ENCODE results near the gene CYP3A7.
A peak's percentile ranks its signal among the peaks of the same experiment; 100 is the strongest.
"Not testable (repeated sequence)": the region's sequence is repeated elsewhere in the genome, so short reads cannot be mapped to it uniquely, and the experiment has no call there.

Gene CYP3A7

DNA sequence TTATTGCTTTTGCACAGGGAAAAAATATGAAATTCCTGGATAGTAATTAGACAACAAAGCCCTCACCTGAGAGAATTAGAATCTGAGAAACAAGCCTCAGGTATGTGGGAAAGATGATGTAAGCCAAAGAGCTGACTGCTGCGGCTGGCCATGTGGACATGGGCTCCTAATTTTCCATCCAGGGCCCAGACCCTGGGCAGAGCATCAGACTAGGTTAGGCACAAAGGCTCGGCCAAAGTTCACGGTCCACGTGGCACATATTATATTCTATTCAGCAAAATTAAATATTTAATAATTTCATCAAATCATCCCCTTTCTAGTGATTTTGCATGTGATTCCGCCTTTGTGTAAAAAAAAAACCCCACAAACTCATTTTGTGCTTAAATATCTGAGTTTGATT lies 43.9 kb upstream of the CYP3A7 start:
- no peaks in the 10 kb centered on the region for H3K36me3 ChIP-seq (ENCODE audit: control insufficient read depth, insufficient read depth, low read length)
- no peaks in the 10 kb centered on the region; the same call in none of the 2 replicates for H3K27me3 ChIP-seq (replicated peaks; ENCODE audit: control insufficient read depth, insufficient read depth, low read length)
- no peak for TF ChIP-seq CTCF (IDR thresholded peaks at IDR 0.05; ENCODE audit: insufficient read depth, low read length, poor library complexity, severe bottlenecking)

GRCh38 chr7:99773395-99773794 lies 38.4 kb upstream of the CYP3A7 start:
- not testable (repeated sequence) for H3K36me3 ChIP-seq (ENCODE audit: control insufficient read depth, insufficient read depth, low read length); H3K4me3 ChIP-seq (replicated peaks; ENCODE audit: low read depth, low read length); H3K27me3 ChIP-seq (replicated peaks; ENCODE audit: control insufficient read depth, insufficient read depth, low read length); DNase-seq (ENCODE audit: extremely low read depth, insufficient read length)

More for the DNA sequence above, 43.9 kb upstream of the CYP3A7 start:
- no peak for DNase-seq (ENCODE audit: extremely low read depth, insufficient read length)
- H3K4me3 ChIP-seq (replicated peaks; ENCODE audit: low read depth, low read length): no peak overlapping the region

DNA sequence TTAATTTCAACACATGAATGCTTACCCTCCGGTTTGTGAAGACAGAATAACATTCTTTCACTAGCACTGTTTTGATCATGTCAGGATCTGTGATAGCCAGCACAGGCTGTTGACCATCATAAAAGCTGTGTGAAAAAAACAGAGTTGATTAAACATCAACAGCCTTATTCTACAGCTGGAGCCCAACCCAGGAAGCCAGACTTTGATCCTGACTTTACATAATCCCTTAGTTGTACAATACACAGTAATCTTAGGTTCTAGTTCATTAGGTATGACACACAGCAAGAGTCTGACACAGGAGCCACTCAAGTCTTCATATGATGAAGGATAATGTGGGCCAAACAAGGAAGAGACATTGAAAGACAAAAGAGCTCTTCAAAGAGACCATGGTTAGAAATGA lies 37.6 kb upstream of the CYP3A7 start:
- TF ChIP-seq CTCF (IDR thresholded peaks at IDR 0.05; ENCODE audit: insufficient read depth, low read length, poor library complexity, severe bottlenecking): no peak
- H3K4me3 ChIP-seq (replicated peaks; ENCODE audit: low read depth, low read length): no peak overlapping the region
- no peaks in the 10 kb centered on the region for H3K36me3 ChIP-seq (ENCODE audit: control insufficient read depth, insufficient read depth, low read length)
- H3K27me3 ChIP-seq (replicated peaks; ENCODE audit: control insufficient read depth, insufficient read depth, low read length): no peaks in the 10 kb centered on the region
- no peak for DNase-seq (ENCODE audit: extremely low read depth, insufficient read length)

DNA sequence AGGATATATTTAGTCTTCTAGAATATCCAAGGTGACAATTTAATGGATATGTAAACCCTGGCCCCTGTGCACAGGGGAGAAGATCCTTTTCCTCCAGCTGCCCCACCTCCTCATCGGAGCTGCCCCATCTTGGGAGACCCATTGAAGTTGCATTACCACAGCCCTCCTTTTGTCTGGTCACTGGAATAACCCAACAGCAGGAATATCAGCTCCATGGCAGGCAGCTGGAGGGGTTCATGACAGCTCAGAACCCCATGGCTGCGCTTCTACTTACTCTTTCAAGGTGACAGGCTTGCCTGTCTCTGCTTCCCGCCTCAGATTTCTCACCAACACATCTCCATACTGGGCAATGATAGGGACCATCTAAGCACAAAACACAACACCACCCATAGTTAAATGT lies 34.5 kb upstream of the CYP3A7 start:
- H3K4me3 ChIP-seq (replicated peaks; ENCODE audit: low read depth, low read length); H3K36me3 ChIP-seq (ENCODE audit: control insufficient read depth, insufficient read depth, low read length); H3K27me3 ChIP-seq (replicated peaks; ENCODE audit: control insufficient read depth, insufficient read depth, low read length); DNase-seq (ENCODE audit: extremely low read depth, insufficient read length): not testable (repeated sequence)

DNA sequence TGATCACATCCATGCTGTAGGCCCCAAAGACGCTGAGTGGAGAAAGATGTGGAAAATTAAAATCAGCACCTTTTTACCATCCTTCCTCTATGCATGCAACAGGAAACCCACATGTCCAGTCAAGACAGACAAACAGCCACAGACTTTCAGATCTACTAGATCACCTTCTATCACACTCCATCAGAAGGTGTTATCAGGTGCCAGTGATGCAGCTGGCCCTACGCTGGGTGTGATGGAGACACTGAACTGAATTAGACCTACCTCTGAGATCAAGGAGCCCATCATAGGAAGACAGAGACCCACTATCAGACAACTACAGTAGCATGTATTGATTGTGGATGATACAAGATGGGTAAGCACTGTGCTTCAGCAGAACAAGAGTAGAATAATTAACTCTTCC lies 33.5 kb upstream of the CYP3A7 start:
- Histone ChIP-seq H3K4me3 (replicated peaks; ENCODE audit: low read depth, low read length) (no peak overlapping the region), H3K27me3 (replicated peaks; ENCODE audit: control insufficient read depth, insufficient read depth, low read length) (no peaks in the 10 kb centered on the region), H3K36me3 (ENCODE audit: control insufficient read depth, insufficient read depth, low read length) (no peaks in the 10 kb centered on the region)
- TF ChIP-seq CTCF (IDR thresholded peaks at IDR 0.05; ENCODE audit: insufficient read depth, low read length, poor library complexity, severe bottlenecking): no peak
- DNase-seq (ENCODE audit: extremely low read depth, insufficient read length): no peak

DNA sequence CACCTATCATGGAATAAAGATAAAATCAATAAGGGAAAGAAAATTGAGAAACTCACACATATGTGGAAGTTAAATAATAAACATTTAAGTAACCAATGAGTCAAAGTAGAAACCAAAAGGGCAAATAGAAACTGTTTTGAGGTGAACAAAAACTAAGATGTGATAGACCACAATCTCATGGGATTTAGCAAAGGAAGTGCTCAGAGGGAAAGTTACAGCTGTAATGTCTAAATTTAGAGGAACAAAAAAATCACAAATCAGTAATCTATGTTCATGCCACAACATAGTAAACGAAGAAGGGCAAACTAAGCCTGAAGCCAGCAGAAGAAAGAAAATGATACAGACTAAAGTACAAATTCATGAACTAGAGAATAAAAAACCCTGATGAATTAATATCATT lies 32.7 kb upstream of the CYP3A7 start:
- H3K27me3 ChIP-seq (replicated peaks; ENCODE audit: control insufficient read depth, insufficient read depth, low read length): no peaks in the 10 kb centered on the region
- H3K4me3 ChIP-seq (replicated peaks; ENCODE audit: low read depth, low read length): no peak overlapping the region
- peak; percentile 10 for DNase-seq (ENCODE audit: extremely low read depth, insufficient read length)
- TF ChIP-seq CTCF (IDR thresholded peaks at IDR 0.05; ENCODE audit: insufficient read depth, low read length, poor library complexity, severe bottlenecking): no peak
- H3K36me3 ChIP-seq (ENCODE audit: control insufficient read depth, insufficient read depth, low read length): no peaks in the 10 kb centered on the region

DNA sequence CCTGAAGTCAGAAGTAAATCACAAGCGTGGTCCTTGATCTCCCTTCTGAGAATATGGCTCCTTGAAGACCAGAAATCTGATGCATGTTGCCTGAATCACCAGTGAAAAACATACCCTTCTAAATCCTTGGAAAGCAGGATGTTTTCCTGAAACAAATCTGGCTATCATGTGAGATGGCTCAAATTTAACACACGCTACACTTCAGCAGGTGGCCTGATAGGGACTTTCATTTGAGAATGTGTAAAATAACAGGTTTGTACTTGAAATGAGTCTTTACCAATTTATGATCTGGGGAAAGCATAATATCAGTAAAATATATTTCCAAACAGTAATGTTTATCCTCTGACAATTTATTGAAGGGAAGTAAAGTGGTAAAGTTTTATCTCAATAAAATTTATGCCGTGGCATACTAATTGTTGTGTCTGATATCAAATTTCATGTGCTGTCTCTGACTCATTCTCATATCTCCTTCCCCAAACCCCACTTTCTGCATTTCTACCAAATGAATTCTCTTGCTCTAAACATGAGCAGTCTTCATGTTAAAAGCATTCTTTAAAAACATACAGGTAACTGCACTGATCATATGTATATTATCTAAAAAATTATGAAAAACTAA lies 31.6 kb upstream of the CYP3A7 start:
- Histone ChIP-seq H3K27me3 (replicated peaks; ENCODE audit: control insufficient read depth, insufficient read depth, low read length) (no peaks in the 10 kb centered on the region), H3K4me3 (replicated peaks; ENCODE audit: low read depth, low read length) (no peak overlapping the region), H3K36me3 (ENCODE audit: control insufficient read depth, insufficient read depth, low read length) (no peaks in the 10 kb centered on the region)
- no peak for TF ChIP-seq CTCF (IDR thresholded peaks at IDR 0.05; ENCODE audit: insufficient read depth, low read length, poor library complexity, severe bottlenecking)
- no peak for DNase-seq (ENCODE audit: extremely low read depth, insufficient read length)

Measured in GM06990 (cell line).